ENCODE measurements around the gene ALS2.

GRCh38 chr2:201668402-201668910, 112.3 kb downstream of the ALS2 start:
- TF ChIP-seq TCF7L2 (IDR thresholded peaks at IDR 0.05; ENCODE audit: borderline replicate concordance, extremely low read depth, insufficient read depth, insufficient read length) (no peak), EZH2phosphoT487 (IDR thresholded peaks at IDR 0.05; ENCODE audit: borderline replicate concordance) (no peak), POLR2AphosphoS5 (IDR thresholded peaks at IDR 0.05; ENCODE audit: low read depth, low read length) (no peak)
